Keratinocyte (primary cell): ENCODE results near the gene AP3M1. TPM values are rescaled to one million over a fixed set of nuclear protein-coding genes. Genes with fewer than 3 reads are reported as not detected.

Experiments
- DNase-seq: peaks from one replicate; pipeline ENCODE4 v3.0.0-alpha.2; 2011; ENCODE audit warnings: low read depth, missing footprints, low spot score
- FAIRE-seq: peaks from 2 replicates; lab custom pipeline; 2011; peaks lifted over from hg19 to GRCh38; lab: Jason Lieb, UNC
- H2AFZ ChIP-seq: 2 replicates; pipeline ENCODE4 v1.6.0; 2012; ENCODE audit warnings: low read length, control low read depth, inconsistent platforms; ENCODE audit not compliant: control insufficient read depth
- H3K27ac ChIP-seq: 2 replicates; pipeline ENCODE4 v1.5.1; 2011; ENCODE audit warnings: low read length; ENCODE audit not compliant: control insufficient read depth, insufficient read depth
- H3K27me3 ChIP-seq: 3 replicates; pipeline ENCODE4 v1.6.0; 2011; ENCODE audit warnings: low read length; ENCODE audit not compliant: control insufficient read depth, insufficient read depth; ENCODE audit errors: extremely low read depth
- H3K36me3 ChIP-seq, 2 experiments: 2 replicates in 1 of 2; 3 replicates in 1 of 2; pipeline ENCODE4 v1.5.1; 2011; ENCODE audit warnings: low read length in 2 of 2, mild to moderate bottlenecking in 1 of 2; ENCODE audit not compliant: control insufficient read depth in 2 of 2, insufficient read depth in 2 of 2; ENCODE audit errors: extremely low read depth in 1 of 2
- H3K4me1 ChIP-seq: 3 replicates; pipeline ENCODE4 v1.5.1; 2011; ENCODE audit warnings: low read length; ENCODE audit not compliant: control insufficient read depth, insufficient read depth; ENCODE audit errors: extremely low read depth
- H3K4me2 ChIP-seq: 3 replicates; pipeline ENCODE4 v1.6.0; 2011; ENCODE audit warnings: low read depth, low read length; ENCODE audit not compliant: control insufficient read depth, insufficient read depth; ENCODE audit errors: extremely low read depth
- H3K4me3 ChIP-seq, 3 experiments: fragments of 200-600 bp in 1 of 3; sonication (generic) in 1 of 3; 2 replicates in 2 of 3; 3 replicates in 1 of 3; pipeline ENCODE4 v1.5.1; 2011 to 2016; ENCODE audit warnings: low read length in 3 of 3, mild to moderate bottlenecking in 3 of 3, control low read depth in 2 of 3, inconsistent platforms in 1 of 3, low read depth in 1 of 3, mixed read lengths in 1 of 3, mixed run types in 1 of 3, moderate library complexity in 1 of 3; ENCODE audit not compliant: control insufficient read depth in 2 of 3, insufficient read depth in 2 of 3; ENCODE audit errors: extremely low read depth in 1 of 3
- H3K79me2 ChIP-seq: 2 replicates; pipeline ENCODE4 v1.6.0; 2012; ENCODE audit warnings: low read length; ENCODE audit not compliant: control insufficient read depth, insufficient read depth
- H3K9ac ChIP-seq: 3 replicates; pipeline ENCODE4 v1.6.0; 2011; ENCODE audit warnings: low read length; ENCODE audit not compliant: control insufficient read depth, insufficient read depth; ENCODE audit errors: extremely low read depth
- H3K9me1 ChIP-seq: 3 replicates; pipeline ENCODE4 v1.6.0; 2011; ENCODE audit warnings: low read length; ENCODE audit not compliant: control insufficient read depth, insufficient read depth; ENCODE audit errors: extremely low read depth
- H3K9me3 ChIP-seq: 2 replicates; pipeline ENCODE4 v1.5.1; 2012; ENCODE audit warnings: low read depth, low read length; ENCODE audit not compliant: control insufficient read depth
- H4K20me1 ChIP-seq: 3 replicates; pipeline ENCODE4 v1.6.0; 2011; ENCODE audit warnings: low read length; ENCODE audit not compliant: control insufficient read depth, insufficient read depth; ENCODE audit errors: extremely low read depth
- CTCF ChIP-seq, 3 experiments: IDR thresholded peaks in 1 of 3; conservative IDR thresholded peaks in 1 of 3; optimal IDR thresholded peaks in 1 of 3; 2 replicates in 2 of 3; 3 replicates in 1 of 3; pipeline versions ENCODE3 to v1.5.1; 2011; ENCODE audit warnings: low read length in 3 of 3, mild to moderate bottlenecking in 3 of 3, moderate library complexity in 2 of 3, control low read depth in 1 of 3, inconsistent platforms in 1 of 3; ENCODE audit not compliant: insufficient read depth in 2 of 3; ENCODE audit errors: extremely low read depth in 1 of 3
- EZH2 ChIP-seq: IDR thresholded peaks from one replicate; pipeline ENCODE4 v1.6.1; 2012; ENCODE audit warnings: inconsistent platforms, mild to moderate bottlenecking, low read length, moderate library complexity
- dilution Hi-C: fragments of 300-500 bp; cut with MboI; formaldehyde crosslinking; loops from one replicate; pipeline ENCODE4 v1.7.0; 2020; ENCODE audit warnings: low sequenced_read_pairs; ENCODE audit not compliant: extremely low pct_ligation_motif_present
- polyA plus RNA-seq, 5 experiments: library from polyadenylated mRNA; depleted of rRNA in 3 of 5; stranded (reverse) in 3 of 5; stranded (forward) in 1 of 5; unstranded in 1 of 5; fragments of >200 nt; gene quantifications; 1 replicate in 1 of 5; 2 replicates in 3 of 5; 3 replicates in 1 of 5; pipeline versions ENCODE4 v1.2.1 to v1.2.3, GENCODE V29; 2011 to 2012; ENCODE audit warnings: missing spikeins in 2 of 5, low read depth in 1 of 5, low replicate concordance in 1 of 5

The AP3M1 gene
- polyA plus RNA-seq, 1 donor (not counting 4 experiments of a cell fraction or from before 2014, with no cell fraction given): 53.5 TPM

DNA sequence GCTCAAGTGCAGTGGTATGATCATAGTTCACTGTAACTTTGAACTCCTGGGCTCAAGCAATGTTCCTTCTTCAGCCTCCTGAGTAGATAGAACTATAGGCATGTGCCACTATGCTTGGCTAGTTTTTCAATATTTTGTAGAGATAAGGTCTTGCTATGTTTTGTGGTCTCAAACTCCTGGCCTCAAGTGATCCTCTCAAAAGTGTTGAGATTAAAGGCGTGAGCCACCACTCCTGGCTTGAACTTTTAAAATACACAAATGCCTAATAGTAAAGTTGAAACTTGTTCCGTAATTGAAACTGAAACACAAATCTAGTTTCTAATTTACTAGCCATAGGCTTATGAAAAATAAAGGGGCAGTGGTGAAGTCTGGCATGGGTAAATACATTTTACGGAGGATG, 65.7 kb downstream of the AP3M1 start:
- TF ChIP-seq EZH2 (no peak), CTCF (optimal IDR thresholded peaks at IDR 0.05 in 1 of 3, IDR thresholded peaks at IDR 0.05 in 1 of 3, conservative IDR thresholded peaks at IDR 0.05 in 1 of 3; ENCODE audit: extremely low read depth in 1 of 3, insufficient read depth in 2 of 3, low read length in 3 of 3) (no peak)
- Histone ChIP-seq H3K79me2 (peaks cover 6% of the 10 kb centered on the region), H3K36me3 (peaks cover 14% of the 10 kb centered on the region in 2 experiments), H4K20me1 (no peaks in the 10 kb centered on the region), H3K4me3 (no peak overlapping the region), H2AFZ (no peak overlapping the region), H3K9me1 (no peaks in the 10 kb centered on the region), H3K4me2 (no peak overlapping the region), H3K9me3 (no peaks in the 10 kb centered on the region), H3K9ac (no peak overlapping the region), H3K27me3 (no peaks in the 10 kb centered on the region), H3K27ac (no peak overlapping the region), H3K4me1 (peaks cover 8% of the 10 kb centered on the region)
- FAIRE-seq (no peak), DNase-seq (no peak)
- dilution Hi-C loops: no loop called here

DNA sequence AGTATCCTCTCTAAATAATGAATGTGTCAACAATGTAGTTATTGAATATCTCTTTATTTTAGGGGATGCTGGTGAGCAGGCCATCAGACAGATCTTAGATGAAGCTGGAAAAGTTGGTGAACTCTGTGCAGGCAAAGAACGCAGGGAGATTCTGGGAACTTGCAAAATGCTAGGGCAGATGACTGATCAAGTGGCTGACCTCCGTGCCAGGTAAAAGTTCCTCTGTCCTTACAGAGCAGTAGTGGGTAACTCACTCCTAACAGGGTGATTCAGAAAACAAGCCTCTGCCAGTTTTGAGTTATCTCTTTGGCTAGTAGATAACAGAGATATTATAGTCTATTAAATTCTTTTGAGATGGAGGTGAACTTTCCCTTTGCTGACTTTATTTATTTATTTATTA, 67.3 kb downstream of the AP3M1 start:
- no peaks in the 10 kb centered on the region for H3K27me3 ChIP-seq
- no peak for TF ChIP-seq EZH2
- TF ChIP-seq CTCF (optimal IDR thresholded peaks at IDR 0.05 in 1 of 3, IDR thresholded peaks at IDR 0.05 in 1 of 3, conservative IDR thresholded peaks at IDR 0.05 in 1 of 3; ENCODE audit: extremely low read depth in 1 of 3, insufficient read depth in 2 of 3, low read length in 3 of 3): no peak
- H3K4me3 ChIP-seq: no peak overlapping the region
- H3K36me3 ChIP-seq: peaks cover 4 to 10% of the 10 kb centered on the region in 2 experiments
- H4K20me1 ChIP-seq: no peaks in the 10 kb centered on the region
- H3K27ac ChIP-seq: no peak overlapping the region
- peaks cover 21% of the 10 kb centered on the region for H3K4me1 ChIP-seq
- no peak overlapping the region for H3K9ac ChIP-seq
- DNase-seq (no peak), FAIRE-seq (no peak)
- H3K4me2 ChIP-seq: no peak overlapping the region
- H3K9me3 ChIP-seq: no peaks in the 10 kb centered on the region
- H3K79me2 ChIP-seq: peaks cover 6% of the 10 kb centered on the region
- H3K9me1 ChIP-seq: no peaks in the 10 kb centered on the region
- H2AFZ ChIP-seq: no peak overlapping the region
- dilution Hi-C loops: no loop called here
